ENCODE measurements around the gene TOP2B.

DNA sequence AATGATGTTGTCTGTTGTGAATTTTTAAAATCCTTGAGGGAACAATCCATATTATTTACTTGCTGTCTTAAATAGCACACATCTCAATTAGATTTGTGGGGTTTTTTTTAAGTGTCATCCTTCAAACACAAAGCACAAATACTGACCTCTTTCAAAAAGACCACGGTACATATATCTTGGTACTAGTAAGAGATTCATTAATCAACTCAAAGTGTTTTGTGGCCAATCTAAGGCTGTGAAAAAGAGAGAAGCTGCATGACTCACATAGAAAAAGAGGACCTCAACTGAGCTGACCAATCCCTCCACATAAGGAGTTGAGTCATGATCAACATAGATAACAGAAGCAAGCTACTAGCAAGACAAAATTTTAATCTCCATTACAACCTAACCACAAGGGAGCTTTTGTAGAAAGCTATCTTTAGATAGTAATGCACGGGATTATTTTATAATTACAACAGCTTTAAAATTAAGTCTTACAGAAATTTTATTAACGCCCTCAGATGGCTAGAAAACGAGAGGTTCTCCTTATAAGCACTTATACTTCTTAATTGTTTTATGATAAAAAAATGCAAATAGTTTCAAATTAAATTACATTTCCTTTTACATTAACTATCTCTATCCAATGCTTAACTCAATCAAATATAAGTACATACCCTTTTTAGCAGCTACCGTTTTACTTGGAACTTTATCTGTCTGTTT is 60.5 kb downstream of the TOP2B start:
- TF ChIP-seq CTCF (IDR thresholded peaks at IDR 0.05; ENCODE audit: low read depth, low read length, missing input control) (no peak), SP1 (IDR thresholded peaks at IDR 0.05) (no peak), GABPA (IDR thresholded peaks at IDR 0.05 in 1 of 2, conservative IDR thresholded peaks at IDR 0.05 in 1 of 2) (no peak), JUND (IDR thresholded peaks at IDR 0.05) (no peak), EGR1 (IDR thresholded peaks at IDR 0.05; ENCODE audit: low read depth in 2 of 2) (no peak), ATF3 (IDR thresholded peaks at IDR 0.05) (no peak)
- TF ChIP-seq, protein P1, sequence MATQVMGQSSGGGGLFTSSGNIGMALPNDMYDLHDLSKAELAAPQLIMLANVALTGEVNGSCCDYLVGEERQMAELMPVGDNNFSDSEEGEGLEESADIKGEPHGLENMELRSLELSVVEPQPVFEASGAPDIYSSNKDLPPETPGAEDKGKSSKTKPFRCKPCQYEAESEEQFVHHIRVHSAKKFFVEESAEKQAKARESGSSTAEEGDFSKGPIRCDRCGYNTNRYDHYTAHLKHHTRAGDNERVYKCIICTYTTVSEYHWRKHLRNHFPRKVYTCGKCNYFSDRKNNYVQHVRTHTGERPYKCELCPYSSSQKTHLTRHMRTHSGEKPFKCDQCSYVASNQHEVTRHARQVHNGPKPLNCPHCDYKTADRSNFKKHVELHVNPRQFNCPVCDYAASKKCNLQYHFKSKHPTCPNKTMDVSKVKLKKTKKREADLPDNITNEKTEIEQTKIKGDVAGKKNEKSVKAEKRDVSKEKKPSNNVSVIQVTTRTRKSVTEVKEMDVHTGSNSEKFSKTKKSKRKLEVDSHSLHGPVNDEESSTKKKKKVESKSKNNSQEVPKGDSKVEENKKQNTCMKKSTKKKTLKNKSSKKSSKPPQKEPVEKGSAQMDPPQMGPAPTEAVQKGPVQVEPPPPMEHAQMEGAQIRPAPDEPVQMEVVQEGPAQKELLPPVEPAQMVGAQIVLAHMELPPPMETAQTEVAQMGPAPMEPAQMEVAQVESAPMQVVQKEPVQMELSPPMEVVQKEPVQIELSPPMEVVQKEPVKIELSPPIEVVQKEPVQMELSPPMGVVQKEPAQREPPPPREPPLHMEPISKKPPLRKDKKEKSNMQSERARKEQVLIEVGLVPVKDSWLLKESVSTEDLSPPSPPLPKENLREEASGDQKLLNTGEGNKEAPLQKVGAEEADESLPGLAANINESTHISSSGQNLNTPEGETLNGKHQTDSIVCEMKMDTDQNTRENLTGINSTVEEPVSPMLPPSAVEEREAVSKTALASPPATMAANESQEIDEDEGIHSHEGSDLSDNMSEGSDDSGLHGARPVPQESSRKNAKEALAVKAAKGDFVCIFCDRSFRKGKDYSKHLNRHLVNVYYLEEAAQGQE (IDR thresholded peaks at IDR 0.05): no peak
- TF ChIP-seq, protein P2, sequence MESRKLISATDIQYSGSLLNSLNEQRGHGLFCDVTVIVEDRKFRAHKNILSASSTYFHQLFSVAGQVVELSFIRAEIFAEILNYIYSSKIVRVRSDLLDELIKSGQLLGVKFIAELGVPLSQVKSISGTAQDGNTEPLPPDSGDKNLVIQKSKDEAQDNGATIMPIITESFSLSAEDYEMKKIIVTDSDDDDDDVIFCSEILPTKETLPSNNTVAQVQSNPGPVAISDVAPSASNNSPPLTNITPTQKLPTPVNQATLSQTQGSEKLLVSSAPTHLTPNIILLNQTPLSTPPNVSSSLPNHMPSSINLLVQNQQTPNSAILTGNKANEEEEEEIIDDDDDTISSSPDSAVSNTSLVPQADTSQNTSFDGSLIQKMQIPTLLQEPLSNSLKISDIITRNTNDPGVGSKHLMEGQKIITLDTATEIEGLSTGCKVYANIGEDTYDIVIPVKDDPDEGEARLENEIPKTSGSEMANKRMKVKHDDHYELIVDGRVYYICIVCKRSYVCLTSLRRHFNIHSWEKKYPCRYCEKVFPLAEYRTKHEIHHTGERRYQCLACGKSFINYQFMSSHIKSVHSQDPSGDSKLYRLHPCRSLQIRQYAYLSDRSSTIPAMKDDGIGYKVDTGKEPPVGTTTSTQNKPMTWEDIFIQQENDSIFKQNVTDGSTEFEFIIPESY (IDR thresholded peaks at IDR 0.05): no peak
- TF ChIP-seq, protein P3, sequence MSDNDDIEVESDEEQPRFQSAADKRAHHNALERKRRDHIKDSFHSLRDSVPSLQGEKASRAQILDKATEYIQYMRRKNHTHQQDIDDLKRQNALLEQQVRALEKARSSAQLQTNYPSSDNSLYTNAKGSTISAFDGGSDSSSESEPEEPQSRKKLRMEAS (IDR thresholded peaks at IDR 0.05): no peak
